HuH-7.5 (cell line): Measurements from ENCODE around the gene CREB1.

ENCODE experiments used
- DNase-seq: peaks from one replicate; pipeline ENCODE4 v3.0.0; 2011; ENCODE audit warnings: low spot score

Gene CREB1

GRCh38 chr2:207543272-207543671 is 13.5 kb downstream of the CREB1 start:
- no peak for DNase-seq

GRCh38 chr2:207546822-207547221 is 17.1 kb downstream of the CREB1 start:
- no peak for DNase-seq

- DNase-seq = no peak
Observed at GRCh38 chr2:207549145-207549544, 19.4 kb downstream of the CREB1 start.

DNA sequence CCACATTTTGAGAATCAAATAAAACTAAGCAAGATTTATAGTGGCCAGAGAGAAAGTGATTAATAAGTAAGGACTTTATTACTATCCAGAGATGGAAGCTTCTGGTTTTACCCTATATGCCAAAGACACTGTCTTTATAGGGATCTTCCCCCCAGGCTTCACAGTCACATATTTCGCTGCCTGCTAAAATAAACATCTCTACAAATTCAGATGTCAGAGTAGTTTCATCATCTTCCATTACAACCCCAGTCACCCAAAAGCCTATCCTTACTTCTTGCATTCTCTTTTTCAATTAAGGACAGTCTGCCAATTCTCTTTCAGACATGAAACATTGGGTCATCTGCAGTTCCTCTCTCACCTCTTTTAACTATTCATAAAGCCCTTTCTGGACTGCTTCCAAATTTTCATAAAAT is 28.3 kb downstream of the CREB1 start:
- DNase-seq = no peak

- no peak for DNase-seq
Observed at GRCh38 chr2:207561386-207562080, 31.8 kb downstream of the CREB1 start.

- DNase-seq = no peak
Observed at GRCh38 chr2:207565736-207566500, 36.2 kb downstream of the CREB1 start.

DNA sequence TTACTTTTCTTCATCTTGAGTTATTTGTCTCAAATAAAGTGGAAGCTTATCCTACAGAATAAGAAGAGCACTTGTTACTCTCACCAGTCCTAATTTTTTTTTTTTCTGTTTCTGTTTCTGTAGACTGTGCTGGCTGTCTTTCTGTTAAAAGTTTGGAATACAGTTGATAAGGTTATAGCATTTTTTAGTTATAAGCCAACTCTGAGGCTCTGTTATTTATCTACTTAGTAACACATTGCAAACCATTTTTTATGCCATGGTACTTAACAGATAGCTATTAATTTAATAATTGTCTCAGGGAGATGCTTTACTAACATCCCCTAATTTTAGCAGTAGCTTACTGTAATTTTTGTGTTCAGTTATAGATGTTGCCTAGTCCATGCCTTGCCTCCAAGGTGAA is 37.9 kb downstream of the CREB1 start:
- DNase-seq = no peak

DNA sequence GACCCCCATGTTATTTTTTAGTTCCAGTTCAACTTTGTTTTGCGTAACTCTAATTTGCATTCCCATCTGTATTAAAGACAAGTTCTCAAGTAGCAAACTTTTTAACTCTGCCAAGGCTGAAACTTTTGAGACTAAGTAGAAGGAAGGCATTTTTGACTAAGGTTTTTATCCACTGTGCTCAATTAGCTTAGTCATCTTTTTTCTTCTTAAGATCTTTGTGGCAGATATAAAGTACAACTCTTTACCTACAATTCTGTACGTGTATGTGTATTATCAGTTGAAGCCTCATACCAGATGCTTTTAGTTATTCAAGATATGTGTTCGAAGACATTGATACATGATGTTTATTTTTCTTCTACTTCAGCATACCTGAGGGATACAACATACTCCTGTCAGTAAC is 41.6 kb downstream of the CREB1 start:
- no peak for DNase-seq

DNA sequence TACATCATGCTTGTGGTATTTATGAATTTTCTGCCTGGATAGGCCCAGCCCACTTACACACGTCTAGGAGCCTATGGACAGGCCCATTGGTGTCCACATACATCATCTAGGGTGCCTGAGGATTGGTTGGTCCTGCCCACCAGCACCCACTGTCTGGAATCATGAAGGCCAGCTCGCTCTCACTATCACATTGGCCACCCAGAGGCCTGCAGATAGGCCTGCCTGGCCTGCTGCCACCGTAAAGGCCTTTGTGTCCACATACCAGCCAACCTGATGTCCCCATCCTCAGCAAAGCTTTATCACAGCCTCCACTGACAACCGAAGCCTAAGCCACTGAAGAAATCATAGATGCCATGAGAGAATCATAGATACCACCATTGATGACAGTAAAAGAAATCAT is 55.2 kb downstream of the CREB1 start:
- no peak for DNase-seq

DNA sequence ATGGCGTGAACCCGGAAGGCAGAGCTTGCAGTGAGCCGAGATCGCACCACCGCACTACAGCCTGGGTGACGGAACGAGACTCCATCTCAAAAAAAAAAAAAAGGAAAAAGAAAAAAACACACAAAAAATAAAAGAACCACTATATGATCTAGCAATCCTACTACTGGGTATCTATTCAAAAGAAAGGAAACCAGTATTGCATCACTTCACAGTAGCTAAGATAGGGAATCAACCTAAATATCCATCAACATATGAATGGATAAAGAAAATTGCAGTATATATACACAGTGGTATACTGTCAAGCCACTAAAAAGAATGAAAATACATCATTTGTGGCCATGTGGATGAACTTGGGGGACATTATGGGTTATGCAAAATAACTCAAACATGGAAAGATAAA is 57.5 kb downstream of the CREB1 start:
- no peak for DNase-seq

- DNase-seq = no peak
Observed at GRCh38 chr2:207589143-207589542, 59.4 kb downstream of the CREB1 start.

GRCh38 chr2:207593277-207593676 is 63.5 kb downstream of the CREB1 start:
- no peak for DNase-seq

GRCh38 chr2:207594264-207594663 is 64.5 kb downstream of the CREB1 start:
- no peak for DNase-seq

DNA sequence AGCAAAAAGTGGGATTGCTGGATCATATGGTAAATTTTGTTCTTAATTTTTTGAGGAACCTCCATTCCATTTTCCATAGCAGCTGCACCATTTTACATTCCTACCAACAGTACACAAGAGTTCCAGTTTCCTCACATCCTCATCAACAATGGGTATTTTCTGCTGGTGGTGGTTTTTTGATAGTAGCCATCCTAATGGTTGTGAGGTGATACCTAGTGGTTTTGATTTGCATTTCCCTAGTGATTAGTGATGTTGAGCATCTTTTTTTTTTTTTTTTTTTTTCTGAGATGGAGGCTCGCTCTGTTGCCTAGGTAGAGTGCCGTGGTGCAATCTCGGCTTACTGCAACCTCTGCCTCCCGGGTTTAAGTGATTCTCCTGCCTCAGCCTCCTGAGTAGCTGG is 65.0 kb downstream of the CREB1 start:
- DNase-seq = no peak

GRCh38 chr2:207599636-207600035 is 69.9 kb downstream of the CREB1 start:
- no peak for DNase-seq

DNA sequence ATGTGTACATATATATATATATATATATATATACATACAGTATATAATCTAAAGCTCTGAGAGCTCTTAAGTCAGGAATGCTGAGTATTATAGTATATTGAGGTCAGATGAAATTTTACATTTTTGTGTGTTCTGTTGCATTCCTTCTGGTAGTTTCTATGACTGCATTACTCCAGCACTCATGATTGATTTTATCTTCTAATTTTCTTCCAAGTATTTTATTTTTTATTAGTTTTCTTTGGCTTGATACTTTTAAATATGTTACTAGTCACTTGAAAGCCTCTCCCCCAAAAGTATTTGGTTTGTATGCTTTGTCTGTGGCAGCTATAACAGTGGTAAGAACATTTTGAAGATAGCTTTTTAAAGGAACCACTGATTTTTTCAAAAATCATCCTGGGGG is 70.5 kb downstream of the CREB1 start:
- no peak for DNase-seq

- no peak for DNase-seq
Observed at GRCh38 chr2:207601774-207602173, 72.0 kb downstream of the CREB1 start.

GRCh38 chr2:207603486-207603885 is 73.7 kb downstream of the CREB1 start:
- no peak for DNase-seq

DNA sequence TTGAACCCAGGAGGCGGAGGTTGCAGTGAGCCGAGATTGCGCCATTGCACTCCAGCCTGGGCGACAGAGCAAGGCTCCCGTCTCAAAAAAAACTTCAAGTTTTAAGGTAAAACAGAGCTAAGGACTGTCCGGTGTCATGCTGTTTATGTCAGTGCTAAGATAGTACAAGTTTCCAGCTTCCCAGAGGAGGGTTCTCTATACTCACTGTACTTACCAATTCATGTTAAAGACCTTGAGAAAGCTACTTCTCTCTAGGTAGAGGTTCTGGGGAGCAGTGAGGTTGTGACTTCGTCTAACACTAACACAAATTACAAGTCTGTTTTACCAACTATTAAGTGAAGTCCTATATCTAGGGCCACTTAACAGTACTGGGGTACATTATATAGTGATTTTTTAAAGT is 76.6 kb downstream of the CREB1 start:
- DNase-seq = no peak

- no peak for DNase-seq
Observed at GRCh38 chr2:207606829-207607228, 77.1 kb downstream of the CREB1 start.

GRCh38 chr2:207612714-207613113 is 83.0 kb downstream of the CREB1 start:
- no peak for DNase-seq

DNA sequence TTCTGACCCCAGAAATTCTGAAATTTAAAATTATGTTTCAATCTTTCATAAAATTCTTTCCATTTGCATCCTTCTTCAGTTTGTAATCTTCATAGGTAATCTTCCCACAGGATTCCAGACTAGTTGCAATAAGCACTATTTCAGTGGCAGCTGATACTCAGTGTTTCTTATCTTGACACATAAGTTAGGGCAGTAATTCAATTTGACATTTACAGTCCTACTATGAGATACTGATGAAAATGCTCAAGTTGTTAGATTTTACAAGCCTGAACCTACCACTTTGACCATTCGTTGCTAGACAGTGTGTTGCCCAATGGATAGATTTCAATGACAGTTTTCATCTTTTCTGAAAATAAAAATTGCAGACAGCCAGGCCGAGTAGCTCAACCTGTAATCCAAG is 85.1 kb downstream of the CREB1 start:
- no peak for DNase-seq

DNA sequence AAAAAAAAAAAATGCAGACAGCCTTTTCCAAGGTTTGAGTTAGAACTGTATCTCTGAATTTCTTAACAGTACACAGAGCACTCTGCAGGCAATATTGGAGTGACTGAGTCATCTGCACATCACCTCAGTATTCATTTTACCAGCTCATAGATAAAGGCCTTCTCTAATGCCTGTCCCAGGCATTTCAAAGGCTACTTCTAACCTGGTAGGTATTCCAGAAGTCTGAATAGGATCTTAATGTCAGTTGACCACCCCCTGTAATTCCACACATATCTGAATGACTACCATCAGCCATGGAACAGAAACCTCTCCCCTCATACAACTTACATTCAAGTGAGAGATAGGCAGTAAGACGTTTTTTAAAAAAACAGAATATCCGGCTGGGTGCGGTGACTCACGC is 86.4 kb downstream of the CREB1 start:
- no peak for DNase-seq
